AG10803 (cell line): Measurements from ENCODE around the gene ELL.
A peak's percentile ranks its signal among the peaks of the same experiment; 100 is the strongest.

Experiments used
- DNase-seq: peaks from one replicate; pipeline ENCODE4 v3.0.0; 2010; ENCODE audit warnings: low read depth
- H3K4me3 ChIP-seq: 2 replicates; pipeline ENCODE4 v1.5.1; 2011; ENCODE audit warnings: mild to moderate bottlenecking, low read length, control low read depth
- TF ChIP-seq, protein P1 (sequence below): conservative IDR thresholded peaks from 2 replicates; pipeline ENCODE4 v1.5.1; 2011; ENCODE audit warnings: mild to moderate bottlenecking, low read length, control low read depth, inconsistent platforms

The ELL gene

GRCh38 chr19:18422530-18423191 is 99.2 kb downstream of the ELL start:
- TF ChIP-seq, protein P1, sequence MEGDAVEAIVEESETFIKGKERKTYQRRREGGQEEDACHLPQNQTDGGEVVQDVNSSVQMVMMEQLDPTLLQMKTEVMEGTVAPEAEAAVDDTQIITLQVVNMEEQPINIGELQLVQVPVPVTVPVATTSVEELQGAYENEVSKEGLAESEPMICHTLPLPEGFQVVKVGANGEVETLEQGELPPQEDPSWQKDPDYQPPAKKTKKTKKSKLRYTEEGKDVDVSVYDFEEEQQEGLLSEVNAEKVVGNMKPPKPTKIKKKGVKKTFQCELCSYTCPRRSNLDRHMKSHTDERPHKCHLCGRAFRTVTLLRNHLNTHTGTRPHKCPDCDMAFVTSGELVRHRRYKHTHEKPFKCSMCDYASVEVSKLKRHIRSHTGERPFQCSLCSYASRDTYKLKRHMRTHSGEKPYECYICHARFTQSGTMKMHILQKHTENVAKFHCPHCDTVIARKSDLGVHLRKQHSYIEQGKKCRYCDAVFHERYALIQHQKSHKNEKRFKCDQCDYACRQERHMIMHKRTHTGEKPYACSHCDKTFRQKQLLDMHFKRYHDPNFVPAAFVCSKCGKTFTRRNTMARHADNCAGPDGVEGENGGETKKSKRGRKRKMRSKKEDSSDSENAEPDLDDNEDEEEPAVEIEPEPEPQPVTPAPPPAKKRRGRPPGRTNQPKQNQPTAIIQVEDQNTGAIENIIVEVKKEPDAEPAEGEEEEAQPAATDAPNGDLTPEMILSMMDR, result no peak
- no peak overlapping the region for H3K4me3 ChIP-seq
- DNase-seq, result no peak

- TF ChIP-seq, protein P1, result no peak
- peak overlapping the region; percentile 70 for H3K4me3 ChIP-seq
- no peak for DNase-seq
These were observed 100.4 kb downstream of the ELL start for GRCh38 chr19:18421371-18421959.

GRCh38 chr19:18420930-18421329 is 100.9 kb downstream of the ELL start:
- TF ChIP-seq, protein P1, result no peak
- no peak for DNase-seq
- peak overlapping the region; percentile 70 for H3K4me3 ChIP-seq

DNA sequence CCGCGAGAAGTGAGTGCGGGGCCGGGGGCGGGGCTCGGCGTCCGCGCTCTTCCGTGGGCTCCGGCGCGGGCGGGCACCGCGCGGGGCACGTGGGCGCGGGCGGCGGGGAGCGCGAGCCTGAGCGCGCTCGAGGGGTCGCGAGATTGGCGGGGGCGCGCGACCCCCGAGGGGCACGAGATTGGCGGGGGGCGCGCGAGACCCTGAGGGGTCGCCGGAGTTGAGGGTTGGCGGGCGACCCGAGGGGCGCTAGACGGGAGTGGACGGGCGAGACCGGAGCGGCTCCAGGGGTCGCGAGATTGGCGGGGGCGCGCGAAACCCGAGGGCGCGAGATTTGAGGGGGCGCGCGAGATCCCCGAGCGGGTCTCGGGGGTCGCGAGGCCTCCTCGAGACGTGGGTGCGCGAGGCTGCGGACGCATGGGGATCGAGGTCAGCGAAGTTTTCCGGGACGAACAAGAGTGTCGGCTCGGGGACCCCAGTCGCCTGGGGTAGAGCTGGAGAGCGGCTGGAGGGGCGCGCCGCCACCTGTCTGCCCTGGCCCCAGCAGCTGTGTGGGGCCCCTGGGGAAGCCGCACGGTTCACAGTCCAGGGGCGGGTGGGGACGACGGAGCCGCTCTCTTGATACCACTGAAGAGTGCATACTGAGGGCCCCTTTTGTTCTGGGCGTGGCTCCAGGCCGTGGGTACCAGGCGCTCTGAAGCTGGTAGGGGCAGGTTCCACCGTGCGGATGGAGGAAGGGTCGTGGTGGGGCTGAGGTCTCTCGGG is 102.0 kb downstream of the ELL start:
- TF ChIP-seq, protein P1, result no peak
- H3K4me3 ChIP-seq, result peak overlapping the region; percentile 70
- DNase-seq, result no peak

- DNase-seq, result peak; percentile 76
These were observed 102.6 kb downstream of the ELL start, which contains the start of gene SSBP4 for GRCh38 chr19:18419195-18419698. Gene SSBP4 (plus strand): TSS chr19:18419398. CDS start chr19:18419649, 251 bp downstream.

DNA sequence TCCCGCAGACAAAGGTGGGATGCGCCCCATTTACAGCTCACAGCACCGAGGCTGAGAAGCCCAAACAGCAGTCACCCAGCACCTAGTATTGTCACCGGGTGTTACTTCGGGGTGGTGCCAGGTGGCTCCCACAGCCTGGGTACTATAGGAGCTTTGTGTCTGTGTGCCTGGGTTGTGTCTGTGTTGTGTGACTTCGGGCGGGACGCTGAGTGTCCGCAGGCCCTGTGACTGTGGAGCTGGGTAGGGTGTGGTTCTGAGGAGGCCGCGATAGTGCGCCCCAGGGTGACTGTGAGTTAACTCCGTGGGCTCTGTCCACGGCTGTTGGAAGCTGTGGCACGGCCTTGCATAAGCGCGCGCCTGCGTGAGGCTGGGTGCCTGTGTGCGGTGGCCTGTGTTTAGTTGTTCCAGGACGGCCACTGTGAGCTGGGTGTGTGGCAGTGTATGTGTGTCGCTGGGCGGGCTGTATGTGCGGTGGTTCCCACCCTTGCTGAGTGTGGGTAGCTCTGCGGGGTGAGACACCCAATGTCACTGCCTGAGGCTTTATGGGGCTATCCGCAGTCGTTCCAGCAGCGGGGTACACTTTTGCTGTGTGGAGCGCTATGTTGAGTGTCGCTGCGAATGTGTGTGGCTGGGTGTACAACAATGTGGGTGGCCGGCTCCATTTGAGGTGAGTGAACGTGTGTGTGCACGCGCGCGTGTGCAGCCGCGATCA is 103.2 kb downstream of the ELL start:
- DNase-seq, result peak; percentile 39
- TF ChIP-seq, protein P1, result no peak
- H3K4me3 ChIP-seq, result peak overlapping the region; percentile 57

More at GRCh38 chr19:18419195-18419698, 102.6 kb downstream of the ELL start, which contains the start of gene SSBP4:
- H3K4me3 ChIP-seq, result peak within 1 kb of the TSS; percentile 70
- TF ChIP-seq, protein P1, result no peak
